GM04503 (cell line): ENCODE measurements around the gene GPR161.

Experiments
- DNase-seq: peaks from one replicate; pipeline ENCODE4 v3.0.0-alpha.2; 2012; ENCODE audit warnings: low read depth

Gene GPR161

GRCh38 chr1:168105846-168106245 lies 30.9 kb downstream of the GPR161 start:
- no peak for DNase-seq

GRCh38 chr1:168104535-168104934 lies 32.2 kb downstream of the GPR161 start:
- no peak for DNase-seq

GRCh38 chr1:168102487-168102886 lies 34.2 kb downstream of the GPR161 start:
- DNase-seq: no peak

GRCh38 chr1:168101336-168101735 lies 35.4 kb downstream of the GPR161 start:
- DNase-seq: no peak

GRCh38 chr1:168100315-168101002 lies 36.3 kb downstream of the GPR161 start:
- no peak for DNase-seq

GRCh38 chr1:168099337-168099801 lies 37.4 kb downstream of the GPR161 start:
- no peak for DNase-seq

- DNase-seq: no peak
Observed at GRCh38 chr1:168098534-168099320, 38.0 kb downstream of the GPR161 start.

- DNase-seq: no peak
Observed at GRCh38 chr1:168097921-168098528, 38.7 kb downstream of the GPR161 start.

- DNase-seq: no peak
Observed at GRCh38 chr1:168096296-168097165, 40.2 kb downstream of the GPR161 start.

GRCh38 chr1:168095476-168095875 lies 41.3 kb downstream of the GPR161 start:
- no peak for DNase-seq

GRCh38 chr1:168093616-168094015 lies 43.1 kb downstream of the GPR161 start:
- DNase-seq: no peak

GRCh38 chr1:168092566-168093355 lies 44.0 kb downstream of the GPR161 start:
- DNase-seq: no peak

GRCh38 chr1:168091720-168092550 lies 44.8 kb downstream of the GPR161 start:
- no peak for DNase-seq

- no peak for DNase-seq
Observed at GRCh38 chr1:168091063-168091462, 45.7 kb downstream of the GPR161 start.

- DNase-seq: no peak
Observed at GRCh38 chr1:168090395-168090794, 46.3 kb downstream of the GPR161 start.

- no peak for DNase-seq
Observed at GRCh38 chr1:168089979-168090337, 46.8 kb downstream of the GPR161 start.

- no peak for DNase-seq
Observed at GRCh38 chr1:168089326-168089978, 47.3 kb downstream of the GPR161 start.

- DNase-seq: no peak
Observed at GRCh38 chr1:168088511-168089325, 48.0 kb downstream of the GPR161 start.

GRCh38 chr1:168087696-168088095 lies 49.0 kb downstream of the GPR161 start:
- DNase-seq: no peak
